ENCODE measurements around the gene SLC16A6.

DNA sequence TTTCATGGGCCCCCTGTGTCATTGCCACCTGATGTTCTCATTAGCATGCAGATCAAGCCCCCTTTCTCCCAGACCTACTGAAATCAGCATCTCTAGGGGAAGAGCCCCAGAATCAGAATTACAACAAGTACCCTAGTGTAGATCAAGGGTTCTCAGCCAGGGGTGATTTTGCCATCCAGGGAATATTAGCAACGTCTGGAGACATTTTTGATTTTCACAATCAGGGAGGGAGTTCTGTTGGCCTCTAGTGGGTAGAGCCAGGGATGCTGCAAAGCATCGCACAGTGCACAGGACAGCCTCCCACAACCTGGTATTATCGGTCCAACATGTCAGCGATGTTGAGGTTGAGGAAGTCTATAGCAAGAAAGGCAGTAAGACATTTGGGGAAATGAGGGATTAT, 35.8 kb downstream of the SLC16A6 start:
- no peak for TF ChIP-seq POLR2A (IDR thresholded peaks at IDR 0.05)
- TF ChIP-seq, protein P1, sequence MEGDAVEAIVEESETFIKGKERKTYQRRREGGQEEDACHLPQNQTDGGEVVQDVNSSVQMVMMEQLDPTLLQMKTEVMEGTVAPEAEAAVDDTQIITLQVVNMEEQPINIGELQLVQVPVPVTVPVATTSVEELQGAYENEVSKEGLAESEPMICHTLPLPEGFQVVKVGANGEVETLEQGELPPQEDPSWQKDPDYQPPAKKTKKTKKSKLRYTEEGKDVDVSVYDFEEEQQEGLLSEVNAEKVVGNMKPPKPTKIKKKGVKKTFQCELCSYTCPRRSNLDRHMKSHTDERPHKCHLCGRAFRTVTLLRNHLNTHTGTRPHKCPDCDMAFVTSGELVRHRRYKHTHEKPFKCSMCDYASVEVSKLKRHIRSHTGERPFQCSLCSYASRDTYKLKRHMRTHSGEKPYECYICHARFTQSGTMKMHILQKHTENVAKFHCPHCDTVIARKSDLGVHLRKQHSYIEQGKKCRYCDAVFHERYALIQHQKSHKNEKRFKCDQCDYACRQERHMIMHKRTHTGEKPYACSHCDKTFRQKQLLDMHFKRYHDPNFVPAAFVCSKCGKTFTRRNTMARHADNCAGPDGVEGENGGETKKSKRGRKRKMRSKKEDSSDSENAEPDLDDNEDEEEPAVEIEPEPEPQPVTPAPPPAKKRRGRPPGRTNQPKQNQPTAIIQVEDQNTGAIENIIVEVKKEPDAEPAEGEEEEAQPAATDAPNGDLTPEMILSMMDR (IDR thresholded peaks at IDR 0.05 in 4 of 5, conservative IDR thresholded peaks at IDR 0.05 in 1 of 5), result no peak

Data from gastrocnemius medialis (tissue), 4 donors.